ENCODE measurements around the gene PBX4.

PBX4 gene

GRCh38 chr19:19637186-19637522 is 18.7 kb upstream of the PBX4 start:
- no peak overlapping the region for H3K4me3 ChIP-seq (ENCODE audit: low read depth, low read length)
- TF ChIP-seq CTCF (IDR thresholded peaks at IDR 0.05; ENCODE audit: low read depth, low read length), result no peak

- TF ChIP-seq CTCF (IDR thresholded peaks at IDR 0.05; ENCODE audit: low read depth, low read length), result no peak
Measured at GRCh38 chr19:19636573-19637185, 18.2 kb upstream of the PBX4 start.

GRCh38 chr19:19635313-19635702 is 16.8 kb upstream of the PBX4 start:
- H3K4me3 ChIP-seq (ENCODE audit: low read depth, low read length), result no peak overlapping the region
- no peak for TF ChIP-seq CTCF (IDR thresholded peaks at IDR 0.05; ENCODE audit: low read depth, low read length)

More at GRCh38 chr19:19636573-19637185, 18.2 kb upstream of the PBX4 start:
- H3K4me3 ChIP-seq (ENCODE audit: low read depth, low read length), result no peak overlapping the region

GRCh38 chr19:19634516-19635312 is 16.2 kb upstream of the PBX4 start:
- no peak for TF ChIP-seq CTCF (IDR thresholded peaks at IDR 0.05; ENCODE audit: low read depth, low read length)
- H3K4me3 ChIP-seq (ENCODE audit: low read depth, low read length), result no peak overlapping the region

- no peak for TF ChIP-seq CTCF (IDR thresholded peaks at IDR 0.05; ENCODE audit: low read depth, low read length)
- no peak overlapping the region for H3K4me3 ChIP-seq (ENCODE audit: low read depth, low read length)
Measured at GRCh38 chr19:19633711-19634515, 15.4 kb upstream of the PBX4 start.

GRCh38 chr19:19632661-19633060 is 14.2 kb upstream of the PBX4 start:
- no peak overlapping the region for H3K4me3 ChIP-seq (ENCODE audit: low read depth, low read length)
- TF ChIP-seq CTCF (IDR thresholded peaks at IDR 0.05; ENCODE audit: low read depth, low read length), result no peak

GRCh38 chr19:19631346-19631745 is 12.9 kb upstream of the PBX4 start:
- no peak for TF ChIP-seq CTCF (IDR thresholded peaks at IDR 0.05; ENCODE audit: low read depth, low read length)
- H3K4me3 ChIP-seq (ENCODE audit: low read depth, low read length), result no peak overlapping the region

Data from WI38 (cell line).